ENCODE results near the gene TAF4.
"Not testable (repeated sequence)": the region's sequence is repeated elsewhere in the genome, so short reads cannot be mapped to it uniquely, and the experiment has no call there.

DNA sequence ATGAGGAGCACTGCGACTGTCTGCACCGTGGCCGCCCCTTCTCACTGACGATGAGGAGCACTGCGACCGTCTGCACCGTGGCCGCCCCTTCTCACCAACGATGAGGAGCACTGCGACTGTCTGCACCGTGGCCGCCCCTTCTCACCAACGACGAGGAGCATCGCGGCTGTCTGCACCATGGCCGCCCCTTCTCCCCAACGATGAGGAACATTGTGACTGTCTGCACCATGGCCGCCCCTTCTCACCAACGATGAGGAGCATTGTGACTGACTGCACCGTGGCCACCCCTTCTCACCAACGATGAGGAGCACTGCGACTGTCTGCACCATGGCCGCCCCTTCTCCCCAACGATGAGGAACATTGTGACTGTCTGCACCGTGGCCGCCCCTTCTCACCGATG lies 117.6 kb downstream of the TAF4 start:
- not testable (repeated sequence) for TF ChIP-seq ZNF274 (IDR thresholded peaks at IDR 0.05; ENCODE audit: low read length); ZNF274 (tag by site-specific recombination; IDR thresholded peaks at IDR 0.05; ENCODE audit: borderline replicate concordance); ZNF549 (tag by site-specific recombination; IDR thresholded peaks at IDR 0.05); GLI4 (tag by site-specific recombination; IDR thresholded peaks at IDR 0.05); BCL11A (tag by site-specific recombination; IDR thresholded peaks at IDR 0.05; ENCODE audit: low read depth)

Measured in HEK293 (cell line).